ENCODE measurements around the gene MAP4K5. TPM values are rescaled to one million over a fixed set of nuclear protein-coding genes. Genes with fewer than 3 reads are reported as not detected.

Gene MAP4K5
- polyA plus RNA-seq, 1 donor (not counting 4 experiments of a cell fraction or from before 2014, with no cell fraction given), result 25.8 TPM

DNA sequence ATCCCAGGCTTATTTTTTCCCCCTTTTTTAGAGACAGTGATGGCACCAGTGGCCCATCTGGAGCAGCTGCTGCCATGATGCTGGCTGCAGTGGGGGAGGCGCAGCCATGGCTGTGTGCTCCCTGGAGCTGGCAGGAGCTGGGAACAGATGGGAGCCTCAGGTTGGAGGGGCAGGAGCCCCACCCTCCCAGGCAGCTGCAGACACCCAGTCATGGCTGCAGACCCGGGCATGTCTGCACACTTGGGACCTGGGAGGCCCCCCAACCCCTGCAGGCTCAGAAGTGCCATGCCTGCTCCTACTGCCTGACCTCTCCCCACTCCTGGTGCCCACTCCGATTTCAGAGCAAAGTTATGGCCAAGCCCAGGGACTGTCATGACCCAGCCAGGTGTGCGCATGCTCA lies 160.8 kb downstream of the MAP4K5 start:
- DNase-seq (ENCODE audit: low read depth, low spot score), result no peak
- no peak overlapping the region for H2AFZ ChIP-seq (ENCODE audit: control insufficient read depth, low read length)
- H3K36me3 ChIP-seq (ENCODE audit: control insufficient read depth in 2 of 2, extremely low read depth in 1 of 2, insufficient read depth in 2 of 2, low read length in 2 of 2), result no peaks in the 10 kb centered on the region
- H3K27me3 ChIP-seq (ENCODE audit: control insufficient read depth, extremely low read depth, insufficient read depth, low read length), result no peaks in the 10 kb centered on the region
- no peak overlapping the region for H3K27ac ChIP-seq (ENCODE audit: control insufficient read depth, insufficient read depth, low read length)
- no peaks in the 10 kb centered on the region for H3K4me1 ChIP-seq (ENCODE audit: control insufficient read depth, extremely low read depth, insufficient read depth, low read length)
- no peaks in the 10 kb centered on the region for H3K79me2 ChIP-seq (ENCODE audit: control insufficient read depth, insufficient read depth, low read length)
- H3K9me3 ChIP-seq (ENCODE audit: control insufficient read depth, low read depth, low read length), result no peaks in the 10 kb centered on the region
- no peak overlapping the region for H3K9ac ChIP-seq (ENCODE audit: control insufficient read depth, extremely low read depth, insufficient read depth, low read length)
- FAIRE-seq, result no peak
- no peak overlapping the region for H3K4me2 ChIP-seq (ENCODE audit: control insufficient read depth, extremely low read depth, insufficient read depth, low read depth, low read length)
- H3K9me1 ChIP-seq (ENCODE audit: control insufficient read depth, extremely low read depth, insufficient read depth, low read length), result no peaks in the 10 kb centered on the region
- H4K20me1 ChIP-seq (ENCODE audit: control insufficient read depth, extremely low read depth, insufficient read depth, low read length), result no peaks in the 10 kb centered on the region
- dilution Hi-C loops (cut with MboI; ENCODE audit: extremely low pct_ligation_motif_present, low sequenced_read_pairs), result no loop called here
- no peak overlapping the region for H3K4me3 ChIP-seq (ENCODE audit: control insufficient read depth in 2 of 3, extremely low read depth in 1 of 3, insufficient read depth in 2 of 3, low read depth in 1 of 3, low read length in 3 of 3)
- TF ChIP-seq, protein P1, sequence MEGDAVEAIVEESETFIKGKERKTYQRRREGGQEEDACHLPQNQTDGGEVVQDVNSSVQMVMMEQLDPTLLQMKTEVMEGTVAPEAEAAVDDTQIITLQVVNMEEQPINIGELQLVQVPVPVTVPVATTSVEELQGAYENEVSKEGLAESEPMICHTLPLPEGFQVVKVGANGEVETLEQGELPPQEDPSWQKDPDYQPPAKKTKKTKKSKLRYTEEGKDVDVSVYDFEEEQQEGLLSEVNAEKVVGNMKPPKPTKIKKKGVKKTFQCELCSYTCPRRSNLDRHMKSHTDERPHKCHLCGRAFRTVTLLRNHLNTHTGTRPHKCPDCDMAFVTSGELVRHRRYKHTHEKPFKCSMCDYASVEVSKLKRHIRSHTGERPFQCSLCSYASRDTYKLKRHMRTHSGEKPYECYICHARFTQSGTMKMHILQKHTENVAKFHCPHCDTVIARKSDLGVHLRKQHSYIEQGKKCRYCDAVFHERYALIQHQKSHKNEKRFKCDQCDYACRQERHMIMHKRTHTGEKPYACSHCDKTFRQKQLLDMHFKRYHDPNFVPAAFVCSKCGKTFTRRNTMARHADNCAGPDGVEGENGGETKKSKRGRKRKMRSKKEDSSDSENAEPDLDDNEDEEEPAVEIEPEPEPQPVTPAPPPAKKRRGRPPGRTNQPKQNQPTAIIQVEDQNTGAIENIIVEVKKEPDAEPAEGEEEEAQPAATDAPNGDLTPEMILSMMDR (optimal IDR thresholded peaks at IDR 0.05 in 1 of 3, IDR thresholded peaks at IDR 0.05 in 1 of 3, conservative IDR thresholded peaks at IDR 0.05 in 1 of 3; ENCODE audit: extremely low read depth in 1 of 3, insufficient read depth in 2 of 3, low read length in 3 of 3), result no peak
- no peak for TF ChIP-seq EZH2 (IDR thresholded peaks at IDR 0.05; ENCODE audit: low read length)

Small RNA genes within 50 kb of the gene (small RNA-seq; reads per million reads assigned to genes)
- gene RF00019 (ENCODE audit: insufficient read length in 3 of 3, low read depth in 3 of 3, low replicate concordance in 1 of 3), result 0 reads per million in 3 experiments
- gene SNRPGP1 (ENCODE audit: insufficient read length in 3 of 3, low read depth in 3 of 3, low replicate concordance in 1 of 3), result 0 reads per million in 3 experiments

Other genes starting within 250 kb of the MAP4K5 start
- 5.0 to 7.9 TPM (median 6.4 TPM) in 3 replicates for gene L2HGDH, start 220.3 kb downstream of the MAP4K5 start, polyA plus RNA-seq
- gene DMAC2L, start 220.2 kb downstream of the MAP4K5 start, polyA plus RNA-seq, result 11.2 to 12.4 TPM (median 11.7 TPM) in 3 replicates
- 1.7 to 4.7 TPM (median 2.0 TPM) in 3 replicates for gene CDKL1, start 135.7 kb downstream of the MAP4K5 start, polyA plus RNA-seq
- 3.6 to 6.8 TPM (median 4.0 TPM) in 3 replicates for gene ATL1, start 27.6 kb upstream of the MAP4K5 start, polyA plus RNA-seq
- 11.4 to 26.0 TPM (median 22.3 TPM) in 3 replicates for gene SAV1, start 135.7 kb upstream of the MAP4K5 start, polyA plus RNA-seq

Measured in keratinocyte (primary cell).